Mononuclear cell (primary cell): ENCODE measurements around the gene DNAH14. TPM values are rescaled to one million over a fixed set of nuclear protein-coding genes. Genes with fewer than 3 reads are reported as not detected.
"Not testable (repeated sequence)": the region's sequence is repeated elsewhere in the genome, so short reads cannot be mapped to it uniquely, and the experiment has no call there.

ENCODE experiments used
- H3K27me3 ChIP-seq: 2 replicates; pipeline ENCODE4 v1.6.0; 2011; ENCODE audit warnings: low read length, control low read depth; ENCODE audit not compliant: insufficient read depth
- H3K4me1 ChIP-seq: 2 replicates; pipeline ENCODE4 v1.5.1; 2011; ENCODE audit warnings: mild to moderate bottlenecking, low read length, control low read depth; ENCODE audit not compliant: insufficient read depth
- H3K4me3 ChIP-seq: 2 replicates; pipeline ENCODE4 v1.5.1; 2011; ENCODE audit warnings: mild to moderate bottlenecking, low read length, moderate library complexity
- H3K9me3 ChIP-seq: 2 replicates; pipeline ENCODE4 v1.5.1; 2011; ENCODE audit warnings: low read depth, mild to moderate bottlenecking, control low read depth, low read length
- total RNA-seq: library from RNA; depleted of rRNA; stranded (reverse); fragments of >200 nt; gene quantifications from one replicate; pipeline ENCODE4 v1.2.3, GENCODE V29; 2012

Gene DNAH14
- total RNA-seq, 1 donor: 2.7 TPM

- Histone ChIP-seq H3K9me3 (no peaks in the 10 kb centered on the region), H3K4me1 (no peaks in the 10 kb centered on the region), H3K27me3 (no peaks in the 10 kb centered on the region), H3K4me3 (no peak overlapping the region)
These were observed 191.6 kb downstream of the DNAH14 start for GRCh38 chr1:225121095-225121494.

- no peaks in the 10 kb centered on the region for H3K27me3 ChIP-seq
- no peak overlapping the region for H3K4me3 ChIP-seq
- no peaks in the 10 kb centered on the region for H3K4me1 ChIP-seq
- no peaks in the 10 kb centered on the region for H3K9me3 ChIP-seq
These were observed 202.4 kb downstream of the DNAH14 start for GRCh38 chr1:225131869-225132268.

- no peaks in the 10 kb centered on the region for H3K4me1 ChIP-seq
- H3K27me3 ChIP-seq: no peaks in the 10 kb centered on the region
- H3K4me3 ChIP-seq: no peak overlapping the region
- H3K9me3 ChIP-seq: no peaks in the 10 kb centered on the region
These were observed 208.5 kb downstream of the DNAH14 start for GRCh38 chr1:225137976-225138375.

- Histone ChIP-seq H3K4me1 (no peaks in the 10 kb centered on the region), H3K4me3 (no peak overlapping the region), H3K9me3 (no peaks in the 10 kb centered on the region), H3K27me3 (no peaks in the 10 kb centered on the region)
These were observed 213.5 kb downstream of the DNAH14 start for GRCh38 chr1:225143001-225143400.

GRCh38 chr1:225146478-225146877, 217.0 kb downstream of the DNAH14 start:
- no peak overlapping the region for H3K4me3 ChIP-seq
- no peaks in the 10 kb centered on the region for H3K4me1 ChIP-seq
- H3K27me3 ChIP-seq: no peaks in the 10 kb centered on the region
- no peaks in the 10 kb centered on the region for H3K9me3 ChIP-seq

- H3K27me3 ChIP-seq, H3K4me3 ChIP-seq, H3K9me3 ChIP-seq, H3K4me1 ChIP-seq: not testable (repeated sequence)
These were observed 218.3 kb downstream of the DNAH14 start for GRCh38 chr1:225147791-225148190.

- Histone ChIP-seq H3K4me1 (no peaks in the 10 kb centered on the region), H3K4me3 (no peak overlapping the region)
These were observed 222.6 kb downstream of the DNAH14 start for GRCh38 chr1:225152061-225152460.

GRCh38 chr1:225155555-225155954, 226.1 kb downstream of the DNAH14 start:
- no peaks in the 10 kb centered on the region for H3K9me3 ChIP-seq
- H3K4me3 ChIP-seq: no peak overlapping the region
- H3K27me3 ChIP-seq: no peaks in the 10 kb centered on the region
- H3K4me1 ChIP-seq: no peaks in the 10 kb centered on the region

More at GRCh38 chr1:225152061-225152460, 222.6 kb downstream of the DNAH14 start:
- Histone ChIP-seq H3K9me3 (no peaks in the 10 kb centered on the region), H3K27me3 (no peaks in the 10 kb centered on the region)

GRCh38 chr1:225156254-225156653, 226.8 kb downstream of the DNAH14 start:
- Histone ChIP-seq H3K9me3 (no peaks in the 10 kb centered on the region), H3K4me3 (no peak overlapping the region), H3K27me3 (no peaks in the 10 kb centered on the region), H3K4me1 (no peaks in the 10 kb centered on the region)

- Histone ChIP-seq H3K4me1 (no peaks in the 10 kb centered on the region), H3K27me3 (no peaks in the 10 kb centered on the region), H3K9me3 (no peaks in the 10 kb centered on the region), H3K4me3 (no peak overlapping the region)
These were observed 228.8 kb downstream of the DNAH14 start for GRCh38 chr1:225158291-225158690.

GRCh38 chr1:225159793-225160192, 230.3 kb downstream of the DNAH14 start:
- Histone ChIP-seq H3K4me3 (no peak overlapping the region), H3K9me3 (no peaks in the 10 kb centered on the region), H3K27me3 (no peaks in the 10 kb centered on the region), H3K4me1 (no peaks in the 10 kb centered on the region)

GRCh38 chr1:225177409-225177808, 247.9 kb downstream of the DNAH14 start:
- not testable (repeated sequence) for H3K4me1 ChIP-seq, H3K4me3 ChIP-seq, H3K27me3 ChIP-seq, H3K9me3 ChIP-seq

GRCh38 chr1:225179686-225180085, 250.2 kb downstream of the DNAH14 start:
- Histone ChIP-seq H3K4me3 (no peak overlapping the region), H3K27me3 (no peaks in the 10 kb centered on the region), H3K4me1 (no peaks in the 10 kb centered on the region), H3K9me3 (peaks cover 7% of the 10 kb centered on the region)

GRCh38 chr1:225182716-225183115, 253.2 kb downstream of the DNAH14 start:
- Histone ChIP-seq H3K4me1 (no peaks in the 10 kb centered on the region), H3K9me3 (peaks cover 7% of the 10 kb centered on the region), H3K4me3 (no peak overlapping the region), H3K27me3 (no peaks in the 10 kb centered on the region)

- Histone ChIP-seq H3K4me3 (no peak overlapping the region), H3K4me1 (no peaks in the 10 kb centered on the region), H3K27me3 (no peaks in the 10 kb centered on the region), H3K9me3 (peaks cover 27% of the 10 kb centered on the region)
These were observed 261.8 kb downstream of the DNAH14 start for GRCh38 chr1:225191199-225191753.

GRCh38 chr1:225201447-225201846, 272.0 kb downstream of the DNAH14 start:
- no peaks in the 10 kb centered on the region for H3K27me3 ChIP-seq
- H3K9me3 ChIP-seq: no peaks in the 10 kb centered on the region
- H3K4me1 ChIP-seq: no peaks in the 10 kb centered on the region
- H3K4me3 ChIP-seq: no peak overlapping the region
